Measurements from ENCODE around the gene GLRX3. TPM values are rescaled to one million over a fixed set of nuclear protein-coding genes. Genes with fewer than 3 reads are reported as not detected.
A peak's percentile ranks its signal among the peaks of the same experiment; 100 is the strongest.

Gene GLRX3
- total and polyA plus RNA-seq, 2 of the 13 experiments (the other 11 are each of a cell fraction or from before 2014, with no cell fraction given) = 91.4 to 135 TPM

DNA sequence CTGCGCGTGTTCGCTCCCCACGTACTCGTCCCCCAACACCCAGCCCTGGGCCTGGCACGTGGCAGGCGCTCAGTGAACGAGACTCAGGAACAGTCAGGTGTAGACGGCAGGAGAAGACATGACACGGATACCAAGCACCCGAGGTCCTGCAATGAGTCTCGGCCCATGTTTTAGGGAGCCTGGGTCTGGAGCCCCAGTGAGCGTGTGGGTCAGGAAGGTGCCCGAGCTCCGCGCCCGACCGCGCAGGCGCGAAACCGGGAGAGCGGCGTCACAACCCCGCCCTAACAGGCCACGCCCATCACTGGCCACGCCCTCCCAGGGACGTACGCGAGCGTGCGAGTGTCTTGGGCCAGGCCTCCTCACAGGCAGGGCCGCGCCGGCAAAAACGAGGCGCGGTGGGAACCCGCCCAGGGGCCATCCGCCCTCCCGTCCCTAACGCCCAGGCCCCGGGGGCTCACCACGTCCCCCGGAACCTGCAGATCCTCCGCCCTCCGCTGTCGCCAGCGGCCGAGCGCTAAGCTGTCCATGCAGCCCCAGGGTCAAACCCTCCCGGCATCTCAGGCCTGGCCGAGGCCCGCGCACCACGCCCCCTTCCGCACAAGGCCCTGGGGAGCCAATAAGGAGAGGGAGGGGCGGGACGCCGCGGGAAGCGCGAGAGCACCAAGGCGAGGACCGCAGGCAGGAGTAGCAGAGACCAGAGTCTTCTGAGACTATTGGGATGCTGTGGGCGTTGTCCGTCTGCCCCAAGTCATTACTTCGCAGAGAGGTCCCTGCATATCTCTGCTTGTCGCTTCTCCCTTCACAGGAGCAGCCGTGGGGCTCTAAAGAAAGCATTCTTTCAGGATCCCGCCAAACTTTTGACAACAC is 25.7 kb upstream of the GLRX3 start, which contains the start of gene C10orf143 (continued):
- TF ChIP-seq, protein P1, sequence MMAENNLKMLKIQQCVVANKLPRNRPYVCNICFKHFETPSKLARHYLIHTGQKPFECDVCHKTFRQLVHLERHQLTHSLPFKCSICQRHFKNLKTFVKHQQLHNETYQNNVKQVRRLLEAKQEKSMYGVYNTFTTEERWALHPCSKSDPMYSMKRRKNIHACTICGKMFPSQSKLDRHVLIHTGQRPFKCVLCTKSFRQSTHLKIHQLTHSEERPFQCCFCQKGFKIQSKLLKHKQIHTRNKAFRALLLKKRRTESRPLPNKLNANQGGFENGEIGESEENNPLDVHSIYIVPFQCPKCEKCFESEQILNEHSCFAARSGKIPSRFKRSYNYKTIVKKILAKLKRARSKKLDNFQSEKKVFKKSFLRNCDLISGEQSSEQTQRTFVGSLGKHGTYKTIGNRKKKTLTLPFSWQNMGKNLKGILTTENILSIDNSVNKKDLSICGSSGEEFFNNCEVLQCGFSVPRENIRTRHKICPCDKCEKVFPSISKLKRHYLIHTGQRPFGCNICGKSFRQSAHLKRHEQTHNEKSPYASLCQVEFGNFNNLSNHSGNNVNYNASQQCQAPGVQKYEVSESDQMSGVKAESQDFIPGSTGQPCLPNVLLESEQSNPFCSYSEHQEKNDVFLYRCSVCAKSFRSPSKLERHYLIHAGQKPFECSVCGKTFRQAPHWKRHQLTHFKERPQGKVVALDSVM (CRISPR knock-in tag; IDR thresholded peaks at IDR 0.05) = peak; percentile 65
- TF ChIP-seq ATF5 (CRISPR knock-in tag; IDR thresholded peaks at IDR 0.05; ENCODE audit: low read depth) (peak; percentile 63; the same call in 1 of the 2 replicates), ZNF335 (CRISPR knock-in tag; IDR thresholded peaks at IDR 0.05) (0 out of 2 replicates have a peak, but pooled peaks have one; percentile 78), ARHGAP35 (CRISPR knock-in tag; IDR thresholded peaks at IDR 0.05; ENCODE audit: borderline replicate concordance) (peak; percentile 79; the same call in 1 of the 2 replicates), BHLHE40 (IDR thresholded peaks at IDR 0.05; ENCODE audit: low read length) (peak; percentile 11; the same call in 1 of the 2 replicates), EZH2 (conservative IDR thresholded peaks at IDR 0.05; ENCODE audit: low read depth, low read length) (no peak), ZNF350 (CRISPR knock-in tag; IDR thresholded peaks at IDR 0.05; ENCODE audit: borderline replicate concordance, low read depth) (peak; percentile 62), NFIC (IDR thresholded peaks at IDR 0.05; ENCODE audit: low read length) (no peak; the same call in 1 of the 2 replicates), ZNF17 (CRISPR knock-in tag; IDR thresholded peaks at IDR 0.05) (no peak), ZBTB20 (CRISPR knock-in tag; IDR thresholded peaks at IDR 0.05; ENCODE audit: borderline replicate concordance, low read depth) (peak; percentile 50; the same call in 1 of the 2 replicates), SPEN (CRISPR knock-in tag; IDR thresholded peaks at IDR 0.05; ENCODE audit: low read depth) (peak; percentile 99; the same call in 1 of the 2 replicates), NR2C2 (CRISPR knock-in tag; IDR thresholded peaks at IDR 0.05; ENCODE audit: borderline replicate concordance) (no peak), CAMTA2 (CRISPR knock-in tag; IDR thresholded peaks at IDR 0.05; ENCODE audit: borderline replicate concordance) (0 out of 2 replicates have a peak, but pooled peaks have one; percentile 67), ZBTB33 (CRISPR knock-in tag; IDR thresholded peaks at IDR 0.05) (no peak), SMAD9 (CRISPR knock-in tag; IDR thresholded peaks at IDR 0.05) (no peak), HES4 (CRISPR knock-in tag; IDR thresholded peaks at IDR 0.05; ENCODE audit: borderline replicate concordance) (no peak)
- TF ChIP-seq, protein P2, sequence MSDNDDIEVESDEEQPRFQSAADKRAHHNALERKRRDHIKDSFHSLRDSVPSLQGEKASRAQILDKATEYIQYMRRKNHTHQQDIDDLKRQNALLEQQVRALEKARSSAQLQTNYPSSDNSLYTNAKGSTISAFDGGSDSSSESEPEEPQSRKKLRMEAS (IDR thresholded peaks at IDR 0.05) = peak; percentile 53; the same call in 1 of the 2 replicates
- TF ChIP-seq, protein P3, sequence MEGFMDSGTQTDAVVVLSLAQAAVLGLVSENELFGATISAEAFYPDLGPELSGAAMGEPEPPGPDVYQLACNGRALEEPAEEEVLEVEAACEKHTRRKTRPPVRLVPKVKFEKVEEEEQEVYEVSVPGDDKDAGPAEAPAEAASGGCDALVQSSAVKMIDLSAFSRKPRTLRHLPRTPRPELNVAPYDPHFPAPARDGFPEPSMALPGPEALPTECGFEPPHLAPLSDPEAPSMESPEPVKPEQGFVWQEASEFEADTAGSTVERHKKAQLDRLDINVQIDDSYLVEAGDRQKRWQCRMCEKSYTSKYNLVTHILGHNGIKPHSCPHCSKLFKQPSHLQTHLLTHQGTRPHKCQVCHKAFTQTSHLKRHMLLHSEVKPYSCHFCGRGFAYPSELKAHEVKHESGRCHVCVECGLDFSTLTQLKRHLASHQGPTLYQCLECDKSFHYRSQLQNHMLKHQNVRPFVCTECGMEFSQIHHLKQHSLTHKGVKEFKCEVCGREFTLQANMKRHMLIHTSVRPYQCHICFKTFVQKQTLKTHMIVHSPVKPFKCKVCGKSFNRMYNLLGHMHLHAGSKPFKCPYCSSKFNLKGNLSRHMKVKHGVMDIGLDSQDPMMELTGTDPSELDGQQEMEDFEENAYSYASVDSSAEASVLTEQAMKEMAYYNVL (CRISPR knock-in tag; IDR thresholded peaks at IDR 0.05; ENCODE audit: borderline replicate concordance) = peak; percentile 37; the same call in 1 of the 2 replicates
- TF ChIP-seq, protein P4, sequence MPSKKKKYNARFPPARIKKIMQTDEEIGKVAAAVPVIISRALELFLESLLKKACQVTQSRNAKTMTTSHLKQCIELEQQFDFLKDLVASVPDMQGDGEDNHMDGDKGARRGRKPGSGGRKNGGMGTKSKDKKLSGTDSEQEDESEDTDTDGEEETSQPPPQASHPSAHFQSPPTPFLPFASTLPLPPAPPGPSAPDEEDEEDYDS (CRISPR knock-in tag; IDR thresholded peaks at IDR 0.05) = peak; percentile 47; the same call in 1 of the 2 replicates

All from HepG2 (cell line).